Measurements from ENCODE around the gene MED17. TPM values are rescaled to one million over a fixed set of nuclear protein-coding genes. Genes with fewer than 3 reads are reported as not detected.

The MED17 gene
- 25.1 TPM for total RNA-seq

GRCh38 chr11:93784145-93784934, at the start of gene MED17:
Gene MED17, plus strand, starts transcription at chr11:93784282. Its CDS starts 232 bp downstream, at chr11:93784514.
- peak within 1 kb of the TSS; percentile 94 to 98 (median 95) for H3K9ac ChIP-seq (ENCODE audit: low read depth in 1 of 3, low read length in 3 of 3)
- H3K36me3 ChIP-seq (ENCODE audit: control insufficient read depth in 3 of 3, insufficient read depth in 3 of 3, low read length in 3 of 3) = peaks cover 0 to 6% (median 4%) of the 10 kb centered on the region in 3 donors
- peak within 1 kb of the TSS; percentile 92 for H3K27ac ChIP-seq (ENCODE audit: low read depth, low read length)

GRCh38 chr11:93734427-93735222, 49.5 kb upstream of the MED17 start:
- H3K36me3 ChIP-seq (ENCODE audit: control insufficient read depth in 3 of 3, insufficient read depth in 3 of 3, low read length in 3 of 3) = peaks cover 48 to 84% (median 82%) of the 10 kb centered on the region in 3 donors
- H3K4me1 ChIP-seq (ENCODE audit: control insufficient read depth in 3 of 3, insufficient read depth in 3 of 3, low read length in 3 of 3) = peaks cover 8 to 11% (median 11%) of the 10 kb centered on the region in 3 donors
- no peak overlapping the region for H3K27ac ChIP-seq (ENCODE audit: low read depth, low read length)
- no peak overlapping the region for H3K9ac ChIP-seq (ENCODE audit: low read depth in 1 of 3, low read length in 3 of 3)
- H3K27me3 ChIP-seq (ENCODE audit: control insufficient read depth in 3 of 3, insufficient read depth in 3 of 3, low read length in 3 of 3) = no peaks in the 10 kb centered on the region
- H3K9me3 ChIP-seq (ENCODE audit: control insufficient read depth in 3 of 3, low read length in 3 of 3) = no peaks in the 10 kb centered on the region
- H3K4me3 ChIP-seq (ENCODE audit: low read length in 3 of 3) = no peak overlapping the region

More at GRCh38 chr11:93784145-93784934, at the start of gene MED17:
- Histone ChIP-seq H3K27me3 (ENCODE audit: control insufficient read depth in 3 of 3, insufficient read depth in 3 of 3, low read length in 3 of 3) (no peaks in the 10 kb centered on the region), H3K4me3 (ENCODE audit: low read length in 3 of 3) (peak within 1 kb of the TSS; percentile 97 to 99 (median 98)), H3K9me3 (ENCODE audit: control insufficient read depth in 3 of 3, low read length in 3 of 3) (no peaks in the 10 kb centered on the region), H3K4me1 (ENCODE audit: control insufficient read depth in 3 of 3, insufficient read depth in 3 of 3, low read length in 3 of 3) (peaks cover 23 to 28% (median 25%) of the 10 kb centered on the region in 3 donors)

GRCh38 chr11:93735627-93736026, 48.5 kb upstream of the MED17 start:
- peaks cover 38 to 74% (median 73%) of the 10 kb centered on the region in 3 donors for H3K36me3 ChIP-seq (ENCODE audit: control insufficient read depth in 3 of 3, insufficient read depth in 3 of 3, low read length in 3 of 3)
- no peak overlapping the region for H3K9ac ChIP-seq (ENCODE audit: low read depth in 1 of 3, low read length in 3 of 3)
- H3K4me1 ChIP-seq (ENCODE audit: control insufficient read depth in 3 of 3, insufficient read depth in 3 of 3, low read length in 3 of 3) = peaks cover 16 to 21% (median 18%) of the 10 kb centered on the region in 3 donors

GRCh38 chr11:93736129-93736528, 48.0 kb upstream of the MED17 start:
- peaks cover 37 to 69% (median 68%) of the 10 kb centered on the region in 3 donors for H3K36me3 ChIP-seq (ENCODE audit: control insufficient read depth in 3 of 3, insufficient read depth in 3 of 3, low read length in 3 of 3)
- peaks cover 16 to 22% (median 18%) of the 10 kb centered on the region in 3 donors for H3K4me1 ChIP-seq (ENCODE audit: control insufficient read depth in 3 of 3, insufficient read depth in 3 of 3, low read length in 3 of 3)
- H3K4me3 ChIP-seq (ENCODE audit: low read length in 3 of 3) = no peak overlapping the region
- no peaks in the 10 kb centered on the region for H3K9me3 ChIP-seq (ENCODE audit: control insufficient read depth in 3 of 3, low read length in 3 of 3)
- no peak overlapping the region for H3K27ac ChIP-seq (ENCODE audit: low read depth, low read length)
- no peaks in the 10 kb centered on the region for H3K27me3 ChIP-seq (ENCODE audit: control insufficient read depth in 3 of 3, insufficient read depth in 3 of 3, low read length in 3 of 3)
- no peak overlapping the region for H3K9ac ChIP-seq (ENCODE audit: low read depth in 1 of 3, low read length in 3 of 3)

More at GRCh38 chr11:93735627-93736026, 48.5 kb upstream of the MED17 start:
- no peak overlapping the region for H3K27ac ChIP-seq (ENCODE audit: low read depth, low read length)
- H3K27me3 ChIP-seq (ENCODE audit: control insufficient read depth in 3 of 3, insufficient read depth in 3 of 3, low read length in 3 of 3) = no peaks in the 10 kb centered on the region
- no peaks in the 10 kb centered on the region for H3K9me3 ChIP-seq (ENCODE audit: control insufficient read depth in 3 of 3, low read length in 3 of 3)
- H3K4me3 ChIP-seq (ENCODE audit: low read length in 3 of 3) = no peak overlapping the region

- no peak overlapping the region for H3K9ac ChIP-seq (ENCODE audit: low read depth in 1 of 3, low read length in 3 of 3)
- no peaks in the 10 kb centered on the region for H3K27me3 ChIP-seq (ENCODE audit: control insufficient read depth in 3 of 3, insufficient read depth in 3 of 3, low read length in 3 of 3)
- H3K36me3 ChIP-seq (ENCODE audit: control insufficient read depth in 3 of 3, insufficient read depth in 3 of 3, low read length in 3 of 3) = peaks cover 29 to 55% (median 50%) of the 10 kb centered on the region in 3 donors
- H3K4me3 ChIP-seq (ENCODE audit: low read length in 3 of 3) = no peak overlapping the region
- H3K9me3 ChIP-seq (ENCODE audit: control insufficient read depth in 3 of 3, low read length in 3 of 3) = no peaks in the 10 kb centered on the region
- peaks cover 21 to 28% (median 23%) of the 10 kb centered on the region in 3 donors for H3K4me1 ChIP-seq (ENCODE audit: control insufficient read depth in 3 of 3, insufficient read depth in 3 of 3, low read length in 3 of 3)
- no peak overlapping the region for H3K27ac ChIP-seq (ENCODE audit: low read depth, low read length)
These were observed 46.0 kb upstream of the MED17 start for GRCh38 chr11:93737904-93738612.

- Histone ChIP-seq H3K36me3 (ENCODE audit: control insufficient read depth in 3 of 3, insufficient read depth in 3 of 3, low read length in 3 of 3) (peaks cover 29 to 54% (median 49%) of the 10 kb centered on the region in 3 donors), H3K9ac (ENCODE audit: low read depth in 1 of 3, low read length in 3 of 3) (no peak overlapping the region), H3K9me3 (ENCODE audit: control insufficient read depth in 3 of 3, low read length in 3 of 3) (no peaks in the 10 kb centered on the region), H3K4me3 (ENCODE audit: low read length in 3 of 3) (no peak overlapping the region), H3K4me1 (ENCODE audit: control insufficient read depth in 3 of 3, insufficient read depth in 3 of 3, low read length in 3 of 3) (peaks cover 21 to 30% (median 28%) of the 10 kb centered on the region in 3 donors), H3K27me3 (ENCODE audit: control insufficient read depth in 3 of 3, insufficient read depth in 3 of 3, low read length in 3 of 3) (no peaks in the 10 kb centered on the region), H3K27ac (ENCODE audit: low read depth, low read length) (no peak overlapping the region)
These were observed 45.4 kb upstream of the MED17 start for GRCh38 chr11:93738647-93739081.

GRCh38 chr11:93740031-93740729, 43.9 kb upstream of the MED17 start:
- Histone ChIP-seq H3K27me3 (ENCODE audit: control insufficient read depth in 3 of 3, insufficient read depth in 3 of 3, low read length in 3 of 3) (no peaks in the 10 kb centered on the region), H3K4me1 (ENCODE audit: control insufficient read depth in 3 of 3, insufficient read depth in 3 of 3, low read length in 3 of 3) (peaks cover 28 to 36% (median 31%) of the 10 kb centered on the region in 3 donors), H3K36me3 (ENCODE audit: control insufficient read depth in 3 of 3, insufficient read depth in 3 of 3, low read length in 3 of 3) (peaks cover 22 to 42% (median 38%) of the 10 kb centered on the region in 3 donors), H3K9me3 (ENCODE audit: control insufficient read depth in 3 of 3, low read length in 3 of 3) (no peaks in the 10 kb centered on the region), H3K4me3 (ENCODE audit: low read length in 3 of 3) (peak overlapping the region; percentile 72 to 100 (median 98)), H3K9ac (ENCODE audit: low read depth in 1 of 3, low read length in 3 of 3) (peak overlapping the region; percentile 86 to 100 (median 99)), H3K27ac (ENCODE audit: low read depth, low read length) (peak overlapping the region; percentile 95)

- Histone ChIP-seq H3K9me3 (ENCODE audit: control insufficient read depth in 3 of 3, low read length in 3 of 3) (no peaks in the 10 kb centered on the region), H3K4me1 (ENCODE audit: control insufficient read depth in 3 of 3, insufficient read depth in 3 of 3, low read length in 3 of 3) (peaks cover 28 to 36% (median 31%) of the 10 kb centered on the region in 3 donors), H3K27ac (ENCODE audit: low read depth, low read length) (peak overlapping the region; percentile 95), H3K9ac (ENCODE audit: low read depth in 1 of 3, low read length in 3 of 3) (peak overlapping the region; percentile 86 to 100 (median 99)), H3K27me3 (ENCODE audit: control insufficient read depth in 3 of 3, insufficient read depth in 3 of 3, low read length in 3 of 3) (no peaks in the 10 kb centered on the region), H3K4me3 (ENCODE audit: low read length in 3 of 3) (peak overlapping the region; percentile 72 to 100 (median 98)), H3K36me3 (ENCODE audit: control insufficient read depth in 3 of 3, insufficient read depth in 3 of 3, low read length in 3 of 3) (peaks cover 17 to 37% (median 33%) of the 10 kb centered on the region in 3 donors)
These were observed 43.4 kb upstream of the MED17 start for GRCh38 chr11:93740730-93741093.
